ENCODE measurements around the gene SERPINA3.

The SERPINA3 gene

GRCh38 chr14:94612580-94613554, 676 bp downstream of the SERPINA3 start:
- DNase-seq (ENCODE audit: low read depth in 1 of 2, low spot score in 1 of 2), result no peak

GRCh38 chr14:94613720-94614644, 1.8 kb downstream of the SERPINA3 start:
- no peak for DNase-seq (ENCODE audit: low read depth in 1 of 2, low spot score in 1 of 2)

GRCh38 chr14:94614802-94615201, 2.6 kb downstream of the SERPINA3 start:
- no peak for DNase-seq (ENCODE audit: low read depth in 1 of 2, low spot score in 1 of 2)

- no peak for DNase-seq (ENCODE audit: low read depth in 1 of 2, low spot score in 1 of 2)
Measured at GRCh38 chr14:94615254-94615653, 3.1 kb downstream of the SERPINA3 start.

- no peak for DNase-seq (ENCODE audit: low read depth in 1 of 2, low spot score in 1 of 2)
Measured at GRCh38 chr14:94615823-94616570, 3.8 kb downstream of the SERPINA3 start.

- no peak for DNase-seq (ENCODE audit: low read depth in 1 of 2, low spot score in 1 of 2)
Measured at GRCh38 chr14:94617366-94617941, 5.3 kb downstream of the SERPINA3 start.

GRCh38 chr14:94617988-94618822, 6.0 kb downstream of the SERPINA3 start:
- DNase-seq (ENCODE audit: low read depth in 1 of 2, low spot score in 1 of 2), result no peak

- no peak for DNase-seq (ENCODE audit: low read depth in 1 of 2, low spot score in 1 of 2)
Measured at GRCh38 chr14:94619297-94619696, 7.1 kb downstream of the SERPINA3 start.

- no peak for DNase-seq (ENCODE audit: low read depth in 1 of 2, low spot score in 1 of 2)
Measured at GRCh38 chr14:94620597-94620996, 8.4 kb downstream of the SERPINA3 start.

- no peak for DNase-seq (ENCODE audit: low read depth in 1 of 2, low spot score in 1 of 2)
Measured at GRCh38 chr14:94621358-94622134, 9.4 kb downstream of the SERPINA3 start.

- no peak for DNase-seq (ENCODE audit: low read depth in 1 of 2, low spot score in 1 of 2)
Measured at GRCh38 chr14:94622653-94623421, 10.6 kb downstream of the SERPINA3 start.

GRCh38 chr14:94623422-94623809, 11.2 kb downstream of the SERPINA3 start:
- DNase-seq (ENCODE audit: low read depth in 1 of 2, low spot score in 1 of 2), result no peak

GRCh38 chr14:94623856-94624499, 11.8 kb downstream of the SERPINA3 start:
- no peak for DNase-seq (ENCODE audit: low read depth in 1 of 2, low spot score in 1 of 2)

- DNase-seq (ENCODE audit: low read depth in 1 of 2, low spot score in 1 of 2), result no peak
Measured at GRCh38 chr14:94624537-94625352, 12.6 kb downstream of the SERPINA3 start.

- DNase-seq (ENCODE audit: low read depth in 1 of 2, low spot score in 1 of 2), result no peak
Measured at GRCh38 chr14:94625353-94625635, 13.1 kb downstream of the SERPINA3 start.

- DNase-seq (ENCODE audit: low read depth in 1 of 2, low spot score in 1 of 2), result no peak
Measured at GRCh38 chr14:94628578-94628977, 16.4 kb downstream of the SERPINA3 start.

- DNase-seq (ENCODE audit: low read depth in 1 of 2, low spot score in 1 of 2), result no peak
Measured at GRCh38 chr14:94630396-94630795, 18.2 kb downstream of the SERPINA3 start.

Measured in activated T-helper 1 cell treated with anti-CD3 and anti-CD28 coated beads, Interleukin-2, amount 50 U/mL, for 16 hours (primary cell).